RWPE2 (cell line): Measurements from ENCODE around the gene RGS9.

Experiments used
- ATAC-seq: fragments of 200-7000 bp; cut with Tn5 transposase; 3 replicates; pipeline ENCODE4 v1.9.1; 2021; ENCODE audit warnings: low read depth
- DNase-seq: peaks from one replicate; pipeline ENCODE4 v3.0.0-alpha.2; 2020; ENCODE audit warnings: low spot score
- H3K27ac ChIP-seq: fragments of 450-650 bp; 2 replicates; pipeline ENCODE4 v1.5.1; 2017; ENCODE audit warnings: mild to moderate bottlenecking; ENCODE audit not compliant: poor library complexity, severe bottlenecking
- H3K27me3 ChIP-seq: fragments of 250-450 bp; sonication (Bioruptor Pico); 2 replicates; pipeline ENCODE4 v1.5.1; 2021; ENCODE audit warnings: mild to moderate bottlenecking, moderate library complexity; ENCODE audit not compliant: insufficient read depth, poor library complexity, severe bottlenecking
- H3K36me3 ChIP-seq: fragments of 250-450 bp; sonication (Bioruptor Pico); 2 replicates; pipeline ENCODE4 v1.5.1; 2020; ENCODE audit warnings: low read depth, mild to moderate bottlenecking, moderate library complexity
- H3K4me1 ChIP-seq: fragments of 250-450 bp; sonication (Bioruptor Pico); 2 replicates; pipeline ENCODE4 v1.5.1; 2021; ENCODE audit warnings: mild to moderate bottlenecking, moderate library complexity; ENCODE audit not compliant: insufficient read depth, poor library complexity, severe bottlenecking
- H3K4me3 ChIP-seq: fragments of 250-450 bp; sonication (Bioruptor Pico); 2 replicates; pipeline ENCODE4 v1.5.1; 2021; ENCODE audit warnings: mild to moderate bottlenecking, moderate library complexity; ENCODE audit not compliant: severe bottlenecking
- H3K9me3 ChIP-seq: fragments of 250-450 bp; sonication (Bioruptor Pico); 2 replicates; pipeline ENCODE4 v1.5.1; 2021; ENCODE audit warnings: mild to moderate bottlenecking, moderate library complexity; ENCODE audit not compliant: severe bottlenecking
- CTCF ChIP-seq: fragments of 450-650 bp; IDR thresholded peaks from one replicate; pipeline ENCODE4 v1.5.1; 2017; ENCODE audit warnings: mild to moderate bottlenecking, moderate library complexity; ENCODE audit not compliant: poor library complexity, severe bottlenecking

RGS9 gene

GRCh38 chr17:65171752-65172151 is 34.6 kb downstream of the RGS9 start:
- peaks cover 8% of the 10 kb centered on the region for H3K4me1 ChIP-seq
- no peak overlapping the region for H3K4me3 ChIP-seq
- no peaks in the 10 kb centered on the region for H3K9me3 ChIP-seq
- no peaks in the 10 kb centered on the region for H3K27me3 ChIP-seq
- H3K36me3 ChIP-seq, result no peaks in the 10 kb centered on the region
- H3K27ac ChIP-seq, result no peak overlapping the region
- no peak for TF ChIP-seq CTCF
- no peak for ATAC-seq
- no peak for DNase-seq

- Histone ChIP-seq H3K27me3 (no peaks in the 10 kb centered on the region), H3K4me3 (no peak overlapping the region), H3K4me1 (peaks cover 8% of the 10 kb centered on the region), H3K27ac (no peak overlapping the region), H3K9me3 (no peaks in the 10 kb centered on the region), H3K36me3 (no peaks in the 10 kb centered on the region)
- TF ChIP-seq CTCF, result no peak
- DNase-seq (no peak), ATAC-seq (no peak)
Measured at GRCh38 chr17:65172496-65173136, 35.4 kb downstream of the RGS9 start.

DNA sequence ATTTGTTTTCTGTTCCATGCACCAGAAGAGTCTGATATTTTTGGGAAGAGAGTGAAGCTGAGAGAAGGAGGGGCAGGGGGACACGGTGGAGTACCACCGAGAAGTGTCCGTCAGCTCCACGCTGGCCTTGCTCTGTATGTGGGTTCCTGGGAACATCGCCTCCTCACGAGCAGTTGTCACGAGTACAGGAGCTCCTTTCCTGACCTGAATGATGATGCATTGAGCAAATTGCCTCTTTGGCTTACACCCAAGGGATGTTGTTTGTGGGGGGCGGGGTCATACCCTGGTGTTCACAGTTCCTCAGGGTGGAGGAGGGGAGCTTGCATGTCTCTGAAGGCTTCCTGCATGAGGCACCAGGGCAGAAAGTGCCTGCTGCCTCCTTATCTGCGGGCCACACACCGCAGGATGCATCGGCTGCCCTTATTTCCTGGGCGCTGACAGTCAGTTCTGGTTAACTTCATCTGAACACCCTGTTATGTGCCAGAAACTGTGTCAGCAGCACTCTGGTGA is 36.2 kb downstream of the RGS9 start:
- no peaks in the 10 kb centered on the region for H3K36me3 ChIP-seq
- ATAC-seq, result peak; percentile 75
- no peaks in the 10 kb centered on the region for H3K27me3 ChIP-seq
- peaks cover 8% of the 10 kb centered on the region for H3K4me1 ChIP-seq
- TF ChIP-seq CTCF, result no peak
- no peak for DNase-seq
- no peaks in the 10 kb centered on the region for H3K9me3 ChIP-seq
- no peak overlapping the region for H3K4me3 ChIP-seq
- no peak overlapping the region for H3K27ac ChIP-seq

- DNase-seq, result no peak
- ATAC-seq, result peak; percentile 21; the same call in 1 of the 3 replicates
- no peaks in the 10 kb centered on the region for H3K9me3 ChIP-seq
- H3K4me3 ChIP-seq, result no peak overlapping the region
- H3K4me1 ChIP-seq, result peaks cover 8% of the 10 kb centered on the region
- TF ChIP-seq CTCF, result no peak
- no peak overlapping the region for H3K27ac ChIP-seq
- no peaks in the 10 kb centered on the region for H3K36me3 ChIP-seq
- H3K27me3 ChIP-seq, result no peaks in the 10 kb centered on the region
Measured at GRCh38 chr17:65173976-65174683, 37.0 kb downstream of the RGS9 start.

DNA sequence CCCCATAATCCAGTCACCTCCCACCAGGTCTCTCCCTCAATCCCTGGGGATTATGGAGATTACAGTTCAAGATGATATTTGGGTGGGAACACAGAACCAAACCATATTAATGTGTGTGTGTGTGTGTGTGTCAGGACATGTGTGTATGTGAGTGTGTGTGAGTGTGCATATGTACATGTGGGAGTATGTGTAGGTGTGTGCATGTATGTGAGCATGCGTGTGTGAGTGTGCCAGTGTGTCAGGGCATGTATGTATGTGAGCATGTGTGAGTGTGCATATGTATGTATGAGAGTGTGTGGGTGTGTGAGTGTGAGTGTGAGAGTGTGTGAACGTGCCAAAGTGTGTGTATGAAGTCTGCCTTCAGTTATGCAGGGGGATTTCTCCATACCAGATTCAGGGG is 37.8 kb downstream of the RGS9 start:
- Histone ChIP-seq H3K4me3 (no peak overlapping the region), H3K4me1 (peaks cover 8% of the 10 kb centered on the region), H3K27ac (no peak overlapping the region), H3K36me3 (no peaks in the 10 kb centered on the region), H3K27me3 (no peaks in the 10 kb centered on the region), H3K9me3 (no peaks in the 10 kb centered on the region)
- ATAC-seq (no peak), DNase-seq (no peak)
- no peak for TF ChIP-seq CTCF
